ENCODE results near the gene GTF2H2C.
"Not testable (repeated sequence)": the region's sequence is repeated elsewhere in the genome, so short reads cannot be mapped to it uniquely, and the experiment has no call there.

The GTF2H2C gene

DNA sequence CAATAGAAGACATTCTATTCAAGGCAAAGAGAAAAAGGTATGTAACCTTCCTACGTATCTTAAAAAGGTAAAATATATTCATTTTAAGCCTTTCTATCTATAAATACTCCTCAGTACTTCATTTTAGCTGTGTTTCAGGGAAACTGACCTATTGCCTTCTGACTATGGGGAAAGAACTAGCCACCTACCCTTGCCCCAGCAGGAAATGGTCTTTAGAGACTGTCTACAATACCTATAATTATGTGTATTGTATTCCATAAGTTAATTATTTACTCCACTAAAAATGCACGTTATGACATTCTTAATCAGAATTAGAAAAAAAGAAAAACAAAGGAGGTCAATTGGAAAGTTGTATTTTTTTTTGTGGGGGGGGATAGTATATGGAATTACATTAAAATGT lies 6.2 kb downstream of the GTF2H2C start:
- DNase-seq (ENCODE audit: low read depth, low spot score): not testable (repeated sequence)

DNA sequence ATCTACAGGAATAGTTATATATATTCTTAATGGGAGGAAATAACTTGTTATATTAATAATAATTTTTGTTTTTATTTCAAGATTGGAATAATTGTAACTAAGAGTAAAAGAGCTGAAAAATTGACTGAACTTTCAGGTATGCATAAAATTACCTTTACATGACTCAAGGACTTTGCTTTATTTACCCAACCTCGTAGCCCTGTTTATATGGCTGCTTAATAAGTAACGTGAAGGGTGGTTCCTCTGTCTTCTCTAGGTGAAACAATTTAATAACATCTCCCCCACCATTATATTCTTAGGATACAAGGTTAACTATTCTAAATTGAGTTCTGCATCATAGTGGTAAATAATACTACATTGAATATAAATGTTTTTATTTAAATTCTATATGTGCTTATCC lies 8.1 kb downstream of the GTF2H2C start:
- not testable (repeated sequence) for DNase-seq (ENCODE audit: low read depth, low spot score)

DNA sequence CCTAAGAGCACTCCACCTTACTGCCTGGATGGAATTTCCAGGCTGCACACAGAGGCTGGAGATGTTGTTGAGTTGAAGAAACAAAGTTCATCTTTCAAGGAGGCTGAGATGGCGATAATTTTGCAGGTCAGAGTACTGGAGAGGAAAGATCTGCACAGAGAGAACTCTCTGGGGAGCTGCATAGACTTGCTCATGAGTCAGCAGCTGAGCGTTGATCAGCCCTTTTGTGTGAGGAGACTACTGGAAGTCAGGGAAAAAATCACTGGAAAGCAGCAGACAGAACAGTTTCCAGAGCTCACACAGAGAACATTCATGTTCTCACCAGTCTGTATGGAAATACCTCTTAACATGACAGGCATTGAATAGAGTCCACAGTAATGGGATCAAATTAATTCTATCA lies 23.4 kb downstream of the GTF2H2C start:
- not testable (repeated sequence) for DNase-seq (ENCODE audit: low read depth, low spot score)

DNA sequence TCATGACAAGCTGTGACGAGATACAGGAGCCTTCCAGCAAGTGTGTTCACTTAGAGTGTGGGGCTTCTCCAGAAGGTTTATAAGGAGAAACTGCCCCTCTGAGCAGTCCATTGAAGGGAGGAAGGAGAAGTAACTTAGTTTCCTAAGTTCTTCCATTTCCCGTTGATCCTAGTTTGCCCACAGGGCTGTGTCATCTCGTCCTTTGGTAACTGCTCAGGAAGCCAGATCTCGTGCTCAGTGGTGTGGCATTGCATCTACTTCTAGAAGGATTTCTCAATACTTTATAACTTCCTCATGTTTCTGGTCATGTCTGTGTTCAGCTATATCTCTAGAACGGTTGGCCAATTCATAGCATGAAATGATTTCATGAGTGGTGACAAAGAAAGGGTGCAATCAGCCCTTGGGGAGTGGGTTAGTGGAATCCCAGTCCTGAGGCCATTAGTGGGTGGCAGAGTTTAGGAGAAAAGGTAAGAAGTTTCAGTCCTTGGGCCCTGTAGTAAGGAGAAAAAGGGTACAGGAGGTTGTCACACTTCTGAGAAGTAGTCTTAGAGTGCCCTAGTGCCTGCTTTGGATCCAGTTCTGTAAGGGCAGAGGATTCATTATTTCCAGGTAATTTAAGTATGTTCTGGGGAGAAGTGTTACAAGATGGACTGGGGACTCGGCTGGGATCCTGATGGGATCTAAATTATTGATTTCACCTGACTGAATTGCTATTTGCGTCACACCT lies 36.3 kb downstream of the GTF2H2C start:
- not testable (repeated sequence) for DNase-seq (ENCODE audit: low read depth, low spot score)

DNA sequence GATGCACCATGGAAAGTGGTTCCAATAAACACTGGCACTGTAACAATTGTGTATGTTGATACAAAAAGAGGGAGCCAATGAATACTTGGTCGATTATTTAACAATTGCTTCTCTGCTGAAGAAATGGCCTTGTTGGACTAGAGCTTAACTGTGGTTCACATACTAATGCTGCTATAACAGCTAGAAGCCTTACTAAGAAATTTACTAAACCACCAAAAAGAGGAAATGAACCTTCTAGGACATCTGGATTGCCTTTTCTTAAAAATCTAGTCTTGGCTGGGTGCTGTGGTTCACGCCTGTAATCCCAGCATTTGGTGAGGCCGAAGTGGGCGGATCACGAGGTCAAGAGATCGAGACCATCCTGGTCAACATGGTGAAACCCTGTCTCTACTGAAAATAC lies 42.0 kb downstream of the GTF2H2C start:
- DNase-seq (ENCODE audit: low read depth, low spot score): not testable (repeated sequence)

DNA sequence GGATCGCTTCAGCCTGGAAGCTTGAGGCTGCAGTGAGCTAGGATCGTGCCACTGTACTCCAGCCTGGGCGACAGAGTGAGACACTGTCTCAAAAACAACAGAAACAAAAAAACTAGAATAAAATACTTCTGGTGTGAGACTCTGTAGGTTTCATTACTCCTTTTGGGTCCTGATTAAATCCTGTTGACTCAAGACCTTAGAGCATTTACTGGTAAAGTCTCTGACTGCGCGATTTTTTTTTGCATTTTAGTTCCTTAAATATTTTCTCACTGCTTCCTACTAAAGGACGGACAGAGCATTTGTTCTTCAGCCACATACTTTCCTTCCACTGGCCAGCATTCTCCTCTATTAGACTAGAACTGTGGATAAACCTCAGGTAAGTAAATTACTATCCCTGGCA lies 46.8 kb downstream of the GTF2H2C start:
- not testable (repeated sequence) for DNase-seq (ENCODE audit: low read depth, low spot score)

DNA sequence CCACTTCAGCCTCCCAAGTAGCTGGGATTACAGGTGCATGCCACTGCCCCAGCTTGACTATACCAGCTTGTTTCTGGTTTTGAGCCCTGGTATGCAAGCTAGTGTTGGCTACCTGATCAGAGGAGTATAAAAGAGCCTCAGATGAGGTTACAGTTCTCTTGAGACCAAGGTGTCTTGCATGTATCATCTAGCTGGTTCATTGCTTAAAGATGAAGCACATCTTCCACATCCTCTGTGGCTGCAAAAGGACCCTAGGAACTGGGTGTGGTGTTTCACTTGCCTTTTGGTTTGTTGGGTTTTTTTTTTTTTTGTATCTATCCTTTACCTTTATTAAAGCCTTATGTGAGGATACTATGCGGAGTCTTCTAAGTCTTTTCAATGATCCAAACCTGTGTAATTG lies 47.8 kb downstream of the GTF2H2C start:
- not testable (repeated sequence) for DNase-seq (ENCODE audit: low read depth, low spot score)

DNA sequence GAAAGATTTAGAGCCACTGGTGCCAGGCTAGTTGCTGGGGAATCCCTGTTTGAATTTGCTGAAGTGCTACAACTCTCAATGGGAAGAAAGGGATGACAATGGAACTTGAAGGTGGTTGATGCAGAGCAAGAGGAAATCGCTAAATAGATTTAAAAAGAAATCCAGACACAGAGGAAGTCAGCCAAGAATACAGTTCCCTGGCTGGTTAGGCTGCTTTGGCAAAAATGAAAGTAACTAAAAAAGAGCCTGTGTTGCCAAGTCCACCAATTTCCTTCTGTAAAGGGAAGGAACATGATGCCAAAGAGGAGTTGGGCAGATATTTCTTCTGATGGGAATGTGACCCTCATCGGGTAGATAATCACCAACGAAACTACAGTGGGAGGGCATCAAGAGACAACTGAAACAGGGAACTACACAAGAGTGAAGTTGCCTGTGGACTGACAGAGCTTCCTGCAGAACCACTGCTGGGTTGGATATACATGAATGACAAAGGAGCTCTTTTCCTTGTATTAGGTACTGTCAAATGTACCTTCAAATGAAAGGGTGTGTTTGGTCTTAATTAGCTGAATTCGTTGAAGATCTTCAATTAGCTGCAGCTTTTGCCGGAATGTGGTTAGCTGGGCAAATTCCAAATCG lies 49.0 kb downstream of the GTF2H2C start:
- not testable (repeated sequence) for DNase-seq (ENCODE audit: low read depth, low spot score)

DNA sequence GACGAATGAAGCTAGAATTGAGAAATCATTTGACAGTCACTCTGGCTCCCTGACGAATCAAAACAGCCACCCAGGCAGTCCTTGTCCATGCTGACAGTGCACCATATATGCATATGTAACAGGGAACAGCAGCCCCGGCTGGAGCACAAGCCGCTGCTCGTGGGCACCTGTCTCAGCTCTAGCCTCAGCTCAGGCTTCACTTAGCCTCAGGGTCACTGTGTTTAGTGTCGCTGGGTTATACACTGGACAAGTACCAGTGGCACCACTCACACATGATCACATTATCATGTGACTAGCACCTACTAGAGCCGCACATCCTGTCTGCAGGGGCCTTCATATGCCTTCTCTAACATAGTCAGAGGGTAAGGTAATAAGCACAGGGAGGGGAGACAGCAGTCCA lies 54.9 kb downstream of the GTF2H2C start:
- not testable (repeated sequence) for DNase-seq (ENCODE audit: low read depth, low spot score)

DNA sequence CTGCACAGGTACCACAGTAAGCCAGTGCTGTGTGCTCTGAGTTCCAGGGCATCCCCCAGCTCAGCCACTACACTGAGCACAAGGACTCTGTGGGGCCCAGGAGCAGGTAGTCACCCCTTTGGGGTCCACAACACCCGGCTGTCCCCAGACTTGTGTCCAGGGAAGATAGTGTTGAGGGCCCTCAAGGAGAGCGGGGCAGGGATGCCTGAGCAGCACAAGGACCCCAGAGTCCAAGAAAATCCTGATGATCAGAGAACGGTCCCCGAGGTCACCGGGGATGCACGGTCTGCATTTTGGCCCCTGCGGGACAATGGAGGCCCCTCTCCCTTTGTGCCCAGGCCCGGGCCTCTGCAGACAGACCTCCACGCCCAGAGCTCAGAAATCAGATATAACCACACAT lies 71.9 kb downstream of the GTF2H2C start:
- not testable (repeated sequence) for DNase-seq (ENCODE audit: low read depth, low spot score)
